Muscle layer of colon (tissue), 2 donors: ENCODE data around the gene LTV1.

Source experiments
- H3K27ac ChIP-seq: one replicate; pipeline ENCODE4 v1.7.0; 2013; ENCODE audit warnings: low read depth, mild to moderate bottlenecking, low read length, moderate library complexity
- H3K27me3 ChIP-seq, 2 donors: one replicate each; pipeline ENCODE4 v1.7.0; 2013; ENCODE audit warnings: low read length in 2 of 2, mild to moderate bottlenecking in 2 of 2; ENCODE audit not compliant: insufficient read depth in 2 of 2, control insufficient read depth in 1 of 2
- H3K36me3 ChIP-seq: one replicate; pipeline ENCODE4 v1.7.0; 2013; ENCODE audit warnings: mild to moderate bottlenecking, low read length; ENCODE audit not compliant: insufficient read depth
- H3K4me1 ChIP-seq: one replicate; pipeline ENCODE4 v1.7.0; 2013; ENCODE audit warnings: mild to moderate bottlenecking, low read length; ENCODE audit not compliant: insufficient read depth
- H3K4me3 ChIP-seq, 2 donors: one replicate each; pipeline ENCODE4 v1.7.0; 2013; ENCODE audit warnings: low read length in 2 of 2, low read depth in 1 of 2, mild to moderate bottlenecking in 1 of 2, moderate library complexity in 1 of 2
- H3K9ac ChIP-seq: one replicate; pipeline ENCODE4 v1.7.0; 2013; ENCODE audit warnings: low read length
- H3K9me3 ChIP-seq: one replicate; pipeline ENCODE4 v1.7.0; 2013; ENCODE audit warnings: mild to moderate bottlenecking, low read length
- donor health status: abdominal sarcoma.
- donor health status: Adenocarcinoma of cecum.

Gene LTV1

DNA sequence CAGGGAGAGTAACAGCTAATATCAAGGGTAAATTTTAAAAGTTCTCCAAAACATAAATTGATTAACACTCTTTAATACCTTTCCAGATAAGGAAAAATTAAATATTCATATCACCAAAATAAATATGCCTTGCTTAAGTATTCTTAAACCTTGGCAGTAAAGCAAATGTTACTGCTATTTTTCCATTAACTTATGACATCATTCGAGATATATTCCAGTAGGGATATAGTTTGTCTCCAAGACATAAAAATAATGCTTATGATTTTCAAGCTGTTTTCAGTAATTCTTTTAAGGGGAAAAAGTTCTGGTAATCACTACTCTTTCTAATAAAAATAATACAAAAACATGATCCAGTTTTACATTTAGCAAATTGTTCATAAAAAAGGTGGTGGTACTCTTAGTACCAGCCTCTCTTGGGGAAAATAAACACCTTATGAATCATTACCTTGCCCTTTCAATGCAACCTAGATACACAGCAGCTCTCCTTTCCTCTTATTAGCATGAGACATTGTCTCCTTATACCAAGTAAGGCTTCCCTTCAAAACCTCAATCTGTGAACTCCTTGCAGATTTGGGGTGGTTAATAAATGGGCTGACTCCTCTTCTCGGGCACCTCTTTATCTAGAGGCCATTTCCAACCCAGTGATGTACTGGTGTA lies 31.5 kb upstream of the LTV1 start:
- Histone ChIP-seq H3K36me3 (no peaks in the 10 kb centered on the region), H3K9ac (no peak overlapping the region), H3K27ac (no peak overlapping the region), H3K9me3 (no peaks in the 10 kb centered on the region), H3K4me1 (no peaks in the 10 kb centered on the region), H3K4me3 (no peak overlapping the region), H3K27me3 (no peaks in the 10 kb centered on the region)

DNA sequence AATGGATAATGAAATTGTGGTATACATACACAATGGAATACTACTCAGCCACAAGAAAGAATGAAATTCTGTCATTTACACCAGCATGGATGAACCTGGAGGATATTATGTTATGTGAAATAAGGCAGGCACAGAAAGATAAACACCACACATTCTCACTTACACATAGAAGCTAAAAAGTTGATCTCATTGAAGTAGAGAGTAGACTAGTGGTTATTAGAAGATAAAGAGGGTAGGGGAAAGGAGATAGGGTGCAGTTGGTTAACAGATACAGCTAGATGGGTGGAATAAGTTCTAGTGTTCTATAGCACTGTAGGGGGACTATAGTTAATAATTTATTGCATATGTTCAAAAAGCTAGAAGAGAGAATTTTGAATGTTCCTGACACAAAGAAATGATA lies 25.5 kb upstream of the LTV1 start:
- no peak overlapping the region for H3K4me3 ChIP-seq
- no peak overlapping the region for H3K27ac ChIP-seq
- no peaks in the 10 kb centered on the region for H3K27me3 ChIP-seq
- H3K36me3 ChIP-seq = no peaks in the 10 kb centered on the region
- no peaks in the 10 kb centered on the region for H3K9me3 ChIP-seq
- peaks cover 1% of the 10 kb centered on the region for H3K4me1 ChIP-seq
- no peak overlapping the region for H3K9ac ChIP-seq

DNA sequence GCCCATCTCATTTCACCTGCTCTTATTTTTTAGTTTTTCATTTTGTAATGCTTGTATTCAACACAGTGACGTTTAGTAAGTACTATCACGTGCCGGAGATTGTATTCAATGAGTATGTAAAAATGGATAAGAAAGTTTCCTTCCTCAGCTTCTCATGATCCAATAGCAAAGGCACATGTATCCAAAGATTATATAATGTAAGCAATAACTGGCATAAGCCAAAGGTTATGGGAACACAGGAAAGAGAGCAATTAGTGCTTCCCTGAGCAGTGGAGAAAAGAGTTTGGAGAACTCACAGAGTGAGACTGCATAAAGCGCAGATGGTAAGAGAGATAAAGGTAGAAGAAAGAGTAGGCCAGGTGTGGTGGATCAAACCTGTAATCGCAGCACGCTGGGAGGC lies 21.8 kb upstream of the LTV1 start:
- Histone ChIP-seq H3K4me3 (no peak overlapping the region), H3K27ac (no peak overlapping the region), H3K27me3 (no peaks in the 10 kb centered on the region), H3K36me3 (no peaks in the 10 kb centered on the region), H3K9me3 (no peaks in the 10 kb centered on the region), H3K9ac (no peak overlapping the region), H3K4me1 (peaks cover 3% of the 10 kb centered on the region)

- H3K9ac ChIP-seq = no peak overlapping the region
- no peak overlapping the region for H3K4me3 ChIP-seq
- H3K27me3 ChIP-seq = no peaks in the 10 kb centered on the region
- H3K36me3 ChIP-seq = no peaks in the 10 kb centered on the region
- H3K9me3 ChIP-seq = no peaks in the 10 kb centered on the region
- no peak overlapping the region for H3K27ac ChIP-seq
- peaks cover 3% of the 10 kb centered on the region for H3K4me1 ChIP-seq
These were observed 20.5 kb upstream of the LTV1 start for GRCh38 chr6:143822584-143823024.

DNA sequence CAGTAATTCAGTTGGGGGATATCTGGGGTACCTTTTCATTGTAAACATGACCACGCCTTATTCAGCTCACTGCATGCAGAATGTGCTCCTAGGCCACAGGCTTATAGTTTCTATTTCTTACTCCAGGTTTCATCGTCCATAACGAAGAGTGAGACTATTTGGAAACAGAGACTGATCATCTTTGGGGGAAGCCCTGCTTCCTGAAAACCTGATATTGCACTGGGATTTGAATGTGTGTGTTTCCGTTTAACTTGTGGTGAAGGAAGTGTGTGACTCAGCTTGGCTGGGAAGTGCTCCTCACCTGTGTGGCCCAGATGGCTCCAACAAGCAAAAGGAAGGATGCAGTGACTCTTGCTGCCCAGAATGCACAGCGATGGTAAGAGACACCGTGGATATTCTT lies 19.6 kb upstream of the LTV1 start:
- no peak overlapping the region for H3K27ac ChIP-seq
- no peak overlapping the region for H3K9ac ChIP-seq
- no peak overlapping the region for H3K4me3 ChIP-seq
- no peaks in the 10 kb centered on the region for H3K27me3 ChIP-seq
- no peaks in the 10 kb centered on the region for H3K9me3 ChIP-seq
- H3K4me1 ChIP-seq = peaks cover 3% of the 10 kb centered on the region
- no peaks in the 10 kb centered on the region for H3K36me3 ChIP-seq

DNA sequence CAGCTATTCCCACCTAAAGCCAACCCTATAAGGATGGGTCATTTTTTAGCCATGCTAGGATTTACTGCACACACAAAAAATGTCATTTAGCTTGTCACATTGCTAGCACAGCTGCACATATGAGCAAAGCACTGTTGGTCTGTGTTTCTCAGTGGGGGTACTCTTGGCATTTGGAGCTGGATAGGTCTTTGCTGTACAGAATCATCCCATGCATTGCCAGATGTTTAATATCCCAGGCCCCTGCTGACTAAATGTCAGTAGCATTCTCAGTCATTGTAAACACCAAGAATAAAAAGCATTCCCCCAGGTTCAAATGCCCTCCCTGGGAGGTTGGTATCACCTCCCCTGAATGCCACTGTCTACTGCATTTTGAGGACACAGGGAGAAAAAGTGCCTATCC lies 14.6 kb upstream of the LTV1 start:
- H3K36me3 ChIP-seq = no peaks in the 10 kb centered on the region
- H3K27ac ChIP-seq = no peak overlapping the region

DNA sequence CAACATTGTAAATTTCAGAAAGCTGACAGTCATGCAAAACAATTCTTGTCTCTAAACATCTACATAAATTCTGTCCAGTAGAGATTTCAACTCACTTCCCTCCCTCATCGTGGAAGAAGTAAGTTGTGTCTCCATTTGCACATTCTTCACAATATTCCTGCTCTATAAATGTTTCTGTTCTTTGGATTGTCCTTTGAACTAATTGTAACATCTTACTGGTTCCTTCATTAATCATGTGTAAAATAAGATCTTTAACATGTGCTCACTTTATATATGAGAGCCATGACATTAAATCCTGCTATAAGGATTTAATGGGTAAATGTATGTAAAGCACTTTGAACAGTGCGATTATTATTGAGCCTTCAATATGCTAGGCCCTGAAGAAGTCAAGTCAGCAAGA lies 7.0 kb upstream of the LTV1 start:
- Histone ChIP-seq H3K36me3 (no peaks in the 10 kb centered on the region), H3K4me1 (no peaks in the 10 kb centered on the region), H3K27ac (no peak overlapping the region), H3K27me3 (no peaks in the 10 kb centered on the region), H3K9me3 (no peaks in the 10 kb centered on the region), H3K9ac (no peak overlapping the region), H3K4me3 (no peak overlapping the region)

More for the DNA sequence above, 14.6 kb upstream of the LTV1 start:
- H3K9ac ChIP-seq = no peak overlapping the region
- H3K4me3 ChIP-seq = no peak overlapping the region
- no peaks in the 10 kb centered on the region for H3K9me3 ChIP-seq
- no peaks in the 10 kb centered on the region for H3K27me3 ChIP-seq
- no peaks in the 10 kb centered on the region for H3K4me1 ChIP-seq

- Histone ChIP-seq H3K9me3 (no peaks in the 10 kb centered on the region), H3K4me1 (no peaks in the 10 kb centered on the region), H3K4me3 (no peak overlapping the region), H3K9ac (no peak overlapping the region), H3K27me3 (no peaks in the 10 kb centered on the region), H3K27ac (no peak overlapping the region), H3K36me3 (no peaks in the 10 kb centered on the region)
These were observed 4.7 kb upstream of the LTV1 start for GRCh38 chr6:143838395-143838794.

- Histone ChIP-seq H3K27ac (no peak overlapping the region), H3K9ac (no peak overlapping the region), H3K4me3 (no peak overlapping the region), H3K4me1 (peaks cover 5% of the 10 kb centered on the region), H3K27me3 (no peaks in the 10 kb centered on the region), H3K9me3 (no peaks in the 10 kb centered on the region), H3K36me3 (no peaks in the 10 kb centered on the region)
These were observed 3.9 kb upstream of the LTV1 start for GRCh38 chr6:143839196-143839595.

- H3K27ac ChIP-seq = no peak overlapping the region
- no peak overlapping the region for H3K4me3 ChIP-seq
- H3K4me1 ChIP-seq = peaks cover 7% of the 10 kb centered on the region
- no peaks in the 10 kb centered on the region for H3K9me3 ChIP-seq
- no peaks in the 10 kb centered on the region for H3K27me3 ChIP-seq
- H3K36me3 ChIP-seq = peaks cover 10% of the 10 kb centered on the region
- no peak overlapping the region for H3K9ac ChIP-seq
These were observed 2.4 kb upstream of the LTV1 start for GRCh38 chr6:143840595-143841265.

DNA sequence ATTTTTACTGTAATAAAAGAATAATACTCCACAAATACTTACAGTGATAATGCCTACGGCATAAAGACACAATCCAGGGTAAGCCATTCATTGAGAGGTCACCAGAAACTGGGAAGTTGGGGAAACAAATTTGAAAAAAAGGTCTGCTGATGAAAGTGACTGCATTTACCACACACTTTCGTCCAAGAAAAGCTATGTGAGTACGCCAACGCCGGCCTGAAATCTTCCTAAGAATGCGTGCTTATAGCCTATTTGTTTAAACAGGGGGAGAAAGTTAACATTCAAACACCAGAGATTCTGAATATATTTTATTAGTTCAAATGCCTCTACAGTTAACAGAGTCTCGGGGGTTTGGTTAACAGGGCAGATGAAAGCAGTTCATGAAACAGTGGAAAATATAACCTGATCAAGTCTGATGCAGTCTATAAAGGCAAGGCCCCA lies 657 bp upstream of the LTV1 start:
- peak overlapping the region; percentile 99 for H3K9ac ChIP-seq
- peak overlapping the region; percentile 97 for H3K27ac ChIP-seq
- H3K36me3 ChIP-seq = peaks cover 25% of the 10 kb centered on the region
- H3K27me3 ChIP-seq = no peaks in the 10 kb centered on the region
- peaks cover 7% of the 10 kb centered on the region for H3K4me1 ChIP-seq
- peak overlapping the region; percentile 94 to 97 for H3K4me3 ChIP-seq
- no peaks in the 10 kb centered on the region for H3K9me3 ChIP-seq

- H3K36me3 ChIP-seq = peaks cover 35% of the 10 kb centered on the region
- H3K4me3 ChIP-seq = peak overlapping the region; percentile 94 to 97
- H3K9ac ChIP-seq = peak overlapping the region; percentile 99
- H3K27me3 ChIP-seq = no peaks in the 10 kb centered on the region
- H3K27ac ChIP-seq = peak overlapping the region; percentile 97
- no peaks in the 10 kb centered on the region for H3K9me3 ChIP-seq
- peaks cover 7% of the 10 kb centered on the region for H3K4me1 ChIP-seq
These were observed 500 bp downstream of the LTV1 start for GRCh38 chr6:143843677-143843999.
